GM12864 (cell line): ENCODE results near the gene CCDC66.

Experiments used
- DNase-seq: peaks from one replicate; pipeline ENCODE4 v3.0.0-alpha.2; 2011; ENCODE audit warnings: low read depth
- H3K4me3 ChIP-seq: 2 replicates; pipeline ENCODE4 v1.5.1; 2011; ENCODE audit warnings: mild to moderate bottlenecking, low read depth, low read length, control low read depth
- TF ChIP-seq, protein P1 (sequence below): IDR thresholded peaks from 2 replicates; pipeline ENCODE4 v1.5.1; 2011; ENCODE audit warnings: low read depth, mild to moderate bottlenecking, moderate library complexity, low read length, control low read depth, inconsistent platforms; ENCODE audit errors: missing control alignments

The CCDC66 gene

DNA sequence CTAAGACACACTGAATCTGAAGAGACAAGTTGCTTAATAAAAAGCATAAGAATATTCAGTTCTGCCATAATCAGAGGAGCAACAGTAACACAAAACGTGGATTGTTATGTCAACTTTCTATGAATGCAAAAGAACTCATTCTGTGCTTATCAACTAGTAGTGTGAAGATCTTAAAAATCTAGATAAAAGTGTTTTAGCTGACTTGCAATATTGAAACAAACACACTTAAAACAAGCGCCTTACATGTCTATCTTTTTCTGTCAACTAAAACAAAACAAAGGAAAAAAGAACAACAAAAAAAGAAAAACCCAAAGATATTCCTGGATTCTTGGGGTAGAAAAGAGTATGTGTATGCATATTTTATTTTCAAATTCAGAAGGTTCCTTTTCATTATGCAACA lies 88.4 kb downstream of the CCDC66 start:
- TF ChIP-seq, protein P1, sequence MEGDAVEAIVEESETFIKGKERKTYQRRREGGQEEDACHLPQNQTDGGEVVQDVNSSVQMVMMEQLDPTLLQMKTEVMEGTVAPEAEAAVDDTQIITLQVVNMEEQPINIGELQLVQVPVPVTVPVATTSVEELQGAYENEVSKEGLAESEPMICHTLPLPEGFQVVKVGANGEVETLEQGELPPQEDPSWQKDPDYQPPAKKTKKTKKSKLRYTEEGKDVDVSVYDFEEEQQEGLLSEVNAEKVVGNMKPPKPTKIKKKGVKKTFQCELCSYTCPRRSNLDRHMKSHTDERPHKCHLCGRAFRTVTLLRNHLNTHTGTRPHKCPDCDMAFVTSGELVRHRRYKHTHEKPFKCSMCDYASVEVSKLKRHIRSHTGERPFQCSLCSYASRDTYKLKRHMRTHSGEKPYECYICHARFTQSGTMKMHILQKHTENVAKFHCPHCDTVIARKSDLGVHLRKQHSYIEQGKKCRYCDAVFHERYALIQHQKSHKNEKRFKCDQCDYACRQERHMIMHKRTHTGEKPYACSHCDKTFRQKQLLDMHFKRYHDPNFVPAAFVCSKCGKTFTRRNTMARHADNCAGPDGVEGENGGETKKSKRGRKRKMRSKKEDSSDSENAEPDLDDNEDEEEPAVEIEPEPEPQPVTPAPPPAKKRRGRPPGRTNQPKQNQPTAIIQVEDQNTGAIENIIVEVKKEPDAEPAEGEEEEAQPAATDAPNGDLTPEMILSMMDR = no peak
- no peak for DNase-seq
- H3K4me3 ChIP-seq = no peak overlapping the region

- TF ChIP-seq, protein P1 = no peak
- no peak overlapping the region for H3K4me3 ChIP-seq
- no peak for DNase-seq
These were observed 97.5 kb downstream of the CCDC66 start for GRCh38 chr3:56654460-56654859.

GRCh38 chr3:56655709-56656108 lies 98.7 kb downstream of the CCDC66 start:
- H3K4me3 ChIP-seq = no peak overlapping the region
- DNase-seq = no peak
- TF ChIP-seq, protein P1 = no peak

DNA sequence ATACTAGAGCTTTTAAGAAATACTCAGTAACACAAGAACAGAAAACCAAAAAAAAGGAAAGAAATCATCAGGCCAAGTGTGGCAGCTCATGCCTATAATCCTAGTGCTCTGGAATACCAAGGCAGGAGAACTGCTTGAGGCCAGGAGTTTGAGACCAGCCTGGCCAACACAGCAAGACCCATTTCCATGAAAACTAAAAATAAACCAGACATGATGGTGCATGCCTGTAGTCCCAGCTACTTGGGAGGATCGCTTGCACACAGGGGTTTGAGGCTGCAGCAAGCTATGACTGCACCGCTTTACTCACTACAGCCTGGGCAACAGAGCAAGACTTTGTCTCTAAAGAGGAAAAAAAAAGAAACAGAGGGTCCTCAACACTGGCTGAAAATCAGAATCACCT lies 107.8 kb downstream of the CCDC66 start:
- TF ChIP-seq, protein P1 = no peak
- H3K4me3 ChIP-seq = no peak overlapping the region
- DNase-seq = no peak

- TF ChIP-seq, protein P1 = no peak
- no peak for DNase-seq
- H3K4me3 ChIP-seq = no peak overlapping the region
These were observed 111.1 kb downstream of the CCDC66 start for GRCh38 chr3:56667973-56668579.
